Measurements from ENCODE around the gene PIGH. TPM values are rescaled to one million over a fixed set of nuclear protein-coding genes. Genes with fewer than 3 reads are reported as not detected.

The PIGH gene
- total RNA-seq, 1 donor from 2014 or later: 21.8 TPM

GRCh38 chr14:67569011-67569650 lies 30.9 kb downstream of the PIGH start:
- Mint-ChIP-seq H3K9me3 (no peaks in the 10 kb centered on the region), H3K36me3 (ENCODE audit: low read depth) (no peaks in the 10 kb centered on the region), H3K27me3 (ENCODE audit: low read depth) (peaks cover 3% of the 10 kb centered on the region), H3K4me3 (ENCODE audit: low read depth) (no peak overlapping the region), H3K27ac (no peak overlapping the region), H3K4me1 (ENCODE audit: low read depth) (no peaks in the 10 kb centered on the region)
- DNase-seq (ENCODE audit: low spot score): no peak
- intact Hi-C loops (cut with micrococcal nuclease): no loop called here

- intact Hi-C loops (cut with micrococcal nuclease): no loop called here
- H3K4me1 Mint-ChIP-seq (ENCODE audit: low read depth): no peaks in the 10 kb centered on the region
- no peaks in the 10 kb centered on the region for H3K36me3 Mint-ChIP-seq (ENCODE audit: low read depth)
- peaks cover 3% of the 10 kb centered on the region for H3K27me3 Mint-ChIP-seq (ENCODE audit: low read depth)
- H3K9me3 Mint-ChIP-seq: no peaks in the 10 kb centered on the region
- no peak for DNase-seq (ENCODE audit: low spot score)
- H3K4me3 Mint-ChIP-seq (ENCODE audit: low read depth): no peak overlapping the region
- H3K27ac Mint-ChIP-seq: no peak overlapping the region
Measured at GRCh38 chr14:67567654-67568053, 32.4 kb downstream of the PIGH start.

GRCh38 chr14:67566908-67567307 lies 33.2 kb downstream of the PIGH start:
- Mint-ChIP-seq H3K27me3 (ENCODE audit: low read depth) (peaks cover 3% of the 10 kb centered on the region), H3K27ac (no peak overlapping the region)

GRCh38 chr14:67564236-67564635 lies 35.8 kb downstream of the PIGH start:
- no peak overlapping the region for H3K4me3 Mint-ChIP-seq (ENCODE audit: low read depth)
- DNase-seq (ENCODE audit: low spot score): no peak
- peaks cover 1% of the 10 kb centered on the region for H3K27me3 Mint-ChIP-seq (ENCODE audit: low read depth)
- intact Hi-C loops (cut with micrococcal nuclease): no loop called here
- no peaks in the 10 kb centered on the region for H3K4me1 Mint-ChIP-seq (ENCODE audit: low read depth)
- no peak overlapping the region for H3K27ac Mint-ChIP-seq
- H3K36me3 Mint-ChIP-seq (ENCODE audit: low read depth): no peaks in the 10 kb centered on the region
- no peaks in the 10 kb centered on the region for H3K9me3 Mint-ChIP-seq

More at GRCh38 chr14:67566908-67567307, 33.2 kb downstream of the PIGH start:
- H3K9me3 Mint-ChIP-seq: no peaks in the 10 kb centered on the region
- no peak for DNase-seq (ENCODE audit: low spot score)
- no peaks in the 10 kb centered on the region for H3K36me3 Mint-ChIP-seq (ENCODE audit: low read depth)
- H3K4me3 Mint-ChIP-seq (ENCODE audit: low read depth): no peak overlapping the region
- H3K4me1 Mint-ChIP-seq (ENCODE audit: low read depth): no peaks in the 10 kb centered on the region
- intact Hi-C loops (cut with micrococcal nuclease): no loop called here

- H3K27me3 Mint-ChIP-seq (ENCODE audit: low read depth): peaks cover 6% of the 10 kb centered on the region
- no peak overlapping the region for H3K27ac Mint-ChIP-seq
- H3K4me3 Mint-ChIP-seq (ENCODE audit: low read depth): no peak overlapping the region
- H3K36me3 Mint-ChIP-seq (ENCODE audit: low read depth): no peaks in the 10 kb centered on the region
- no peaks in the 10 kb centered on the region for H3K4me1 Mint-ChIP-seq (ENCODE audit: low read depth)
- intact Hi-C loops (cut with micrococcal nuclease): no loop called here
- H3K9me3 Mint-ChIP-seq: no peaks in the 10 kb centered on the region
- DNase-seq (ENCODE audit: low spot score): no peak
Measured at GRCh38 chr14:67562776-67563150, 37.3 kb downstream of the PIGH start.

- no peaks in the 10 kb centered on the region for H3K9me3 Mint-ChIP-seq
- H3K36me3 Mint-ChIP-seq (ENCODE audit: low read depth): no peaks in the 10 kb centered on the region
- H3K4me1 Mint-ChIP-seq (ENCODE audit: low read depth): no peaks in the 10 kb centered on the region
- no peak for DNase-seq (ENCODE audit: low spot score)
- intact Hi-C loops (cut with micrococcal nuclease): no loop called here
- peaks cover 6% of the 10 kb centered on the region for H3K27me3 Mint-ChIP-seq (ENCODE audit: low read depth)
- no peak overlapping the region for H3K27ac Mint-ChIP-seq
- H3K4me3 Mint-ChIP-seq (ENCODE audit: low read depth): no peak overlapping the region
Measured at GRCh38 chr14:67562025-67562775, 37.9 kb downstream of the PIGH start.

- no peaks in the 10 kb centered on the region for H3K36me3 Mint-ChIP-seq (ENCODE audit: low read depth)
- H3K27ac Mint-ChIP-seq: no peak overlapping the region
- peaks cover 2% of the 10 kb centered on the region for H3K4me1 Mint-ChIP-seq (ENCODE audit: low read depth)
- no peaks in the 10 kb centered on the region for H3K9me3 Mint-ChIP-seq
- no peak overlapping the region for H3K4me3 Mint-ChIP-seq (ENCODE audit: low read depth)
- H3K27me3 Mint-ChIP-seq (ENCODE audit: low read depth): peaks cover 6% of the 10 kb centered on the region
- intact Hi-C loops (cut with micrococcal nuclease): no loop called here
- no peak for DNase-seq (ENCODE audit: low spot score)
Measured at GRCh38 chr14:67559639-67560038, 40.4 kb downstream of the PIGH start.

- Mint-ChIP-seq H3K36me3 (ENCODE audit: low read depth) (no peaks in the 10 kb centered on the region), H3K27ac (no peak overlapping the region), H3K9me3 (no peaks in the 10 kb centered on the region), H3K4me1 (ENCODE audit: low read depth) (peaks cover 2% of the 10 kb centered on the region), H3K4me3 (ENCODE audit: low read depth) (no peak overlapping the region), H3K27me3 (ENCODE audit: low read depth) (peaks cover 11% of the 10 kb centered on the region)
- DNase-seq (ENCODE audit: low spot score): no peak
- intact Hi-C loops (cut with micrococcal nuclease): no loop called here
Measured at GRCh38 chr14:67557656-67558055, 42.4 kb downstream of the PIGH start.

GRCh38 chr14:67557118-67557517 lies 43.0 kb downstream of the PIGH start:
- H3K4me1 Mint-ChIP-seq (ENCODE audit: low read depth): peaks cover 2% of the 10 kb centered on the region
- peaks cover 12% of the 10 kb centered on the region for H3K27me3 Mint-ChIP-seq (ENCODE audit: low read depth)
- H3K4me3 Mint-ChIP-seq (ENCODE audit: low read depth): no peak overlapping the region
- H3K9me3 Mint-ChIP-seq: no peaks in the 10 kb centered on the region
- intact Hi-C loops (cut with micrococcal nuclease): no loop called here
- H3K27ac Mint-ChIP-seq: no peak overlapping the region
- no peak for DNase-seq (ENCODE audit: low spot score)
- H3K36me3 Mint-ChIP-seq (ENCODE audit: low read depth): no peaks in the 10 kb centered on the region

- peaks cover 2% of the 10 kb centered on the region for H3K4me1 Mint-ChIP-seq (ENCODE audit: low read depth)
- no peak for DNase-seq (ENCODE audit: low spot score)
- H3K4me3 Mint-ChIP-seq (ENCODE audit: low read depth): no peak overlapping the region
- no peaks in the 10 kb centered on the region for H3K36me3 Mint-ChIP-seq (ENCODE audit: low read depth)
- no peak overlapping the region for H3K27ac Mint-ChIP-seq
- no peaks in the 10 kb centered on the region for H3K9me3 Mint-ChIP-seq
- H3K27me3 Mint-ChIP-seq (ENCODE audit: low read depth): peaks cover 12% of the 10 kb centered on the region
- intact Hi-C loops (cut with micrococcal nuclease): no loop called here
Measured at GRCh38 chr14:67556671-67557070, 43.4 kb downstream of the PIGH start.

- intact Hi-C loops (cut with micrococcal nuclease): no loop called here
- Mint-ChIP-seq H3K27ac (no peak overlapping the region), H3K27me3 (ENCODE audit: low read depth) (peaks cover 12% of the 10 kb centered on the region), H3K4me1 (ENCODE audit: low read depth) (peaks cover 2% of the 10 kb centered on the region), H3K9me3 (no peaks in the 10 kb centered on the region), H3K36me3 (ENCODE audit: low read depth) (no peaks in the 10 kb centered on the region), H3K4me3 (ENCODE audit: low read depth) (no peak overlapping the region)
- no peak for DNase-seq (ENCODE audit: low spot score)
Measured at GRCh38 chr14:67555518-67556090, 44.5 kb downstream of the PIGH start.

GRCh38 chr14:67554341-67554740 lies 45.7 kb downstream of the PIGH start:
- no peak overlapping the region for H3K27ac Mint-ChIP-seq
- H3K4me3 Mint-ChIP-seq (ENCODE audit: low read depth): no peak overlapping the region
- peaks cover 2% of the 10 kb centered on the region for H3K4me1 Mint-ChIP-seq (ENCODE audit: low read depth)
- H3K36me3 Mint-ChIP-seq (ENCODE audit: low read depth): no peaks in the 10 kb centered on the region
- no peaks in the 10 kb centered on the region for H3K9me3 Mint-ChIP-seq
- intact Hi-C loops (cut with micrococcal nuclease): no loop called here
- DNase-seq (ENCODE audit: low spot score): no peak
- peaks cover 10% of the 10 kb centered on the region for H3K27me3 Mint-ChIP-seq (ENCODE audit: low read depth)

- H3K4me1 Mint-ChIP-seq (ENCODE audit: low read depth): peaks cover 2% of the 10 kb centered on the region
- no peaks in the 10 kb centered on the region for H3K9me3 Mint-ChIP-seq
- no peaks in the 10 kb centered on the region for H3K36me3 Mint-ChIP-seq (ENCODE audit: low read depth)
- H3K27me3 Mint-ChIP-seq (ENCODE audit: low read depth): peaks cover 10% of the 10 kb centered on the region
- no peak overlapping the region for H3K27ac Mint-ChIP-seq
- no peak for DNase-seq (ENCODE audit: low spot score)
- intact Hi-C loops (cut with micrococcal nuclease): no loop called here
- no peak overlapping the region for H3K4me3 Mint-ChIP-seq (ENCODE audit: low read depth)
Measured at GRCh38 chr14:67553547-67553946, 46.5 kb downstream of the PIGH start.

Measured in activated T-helper 2 cell treated with anti-CD3 and anti-CD28 coated beads, Interferon-gamma antibody, Interleukin-2, Interleukin-4, amounts not matched to agents 10 μg/mL and 5 μg/mL and 100 μg/mL, durations not matched to agents 14 hours and 24 hours and 36 hours (primary cell).